GM23248 (cell line): ENCODE measurements around the gene ARHGEF4. TPM values are rescaled to one million over a fixed set of nuclear protein-coding genes. Genes with fewer than 3 reads are reported as not detected.

Experiments
- DNase-seq: peaks from one replicate; pipeline ENCODE4 v3.0.0-alpha.2; 2015
- H2AFZ ChIP-seq: fragments of 200-600 bp; sonication (generic); 2 replicates; pipeline ENCODE4 v1.6.1; 2016; ENCODE audit warnings: antibody characterized with exemption
- H3F3A ChIP-seq: fragments of 200-600 bp; sonication (generic); 2 replicates; pipeline ENCODE4 v1.6.1; 2016; ENCODE audit warnings: mild to moderate bottlenecking, antibody characterized with exemption, mixed run types; ENCODE audit not compliant: insufficient read depth
- H3K27ac ChIP-seq: fragments of 200-600 bp; sonication (generic); 2 replicates; pipeline ENCODE4 v1.5.1; 2016; ENCODE audit warnings: mild to moderate bottlenecking
- H3K27me3 ChIP-seq: fragments of 200-600 bp; sonication (generic); replicated peaks from 2 replicates; pipeline ENCODE4 v1.6.1; 2016; ENCODE audit warnings: mild to moderate bottlenecking; ENCODE audit not compliant: insufficient read depth
- H3K36me3 ChIP-seq: fragments of 200-600 bp; sonication (generic); 2 replicates; pipeline ENCODE4 v1.6.1; 2016; ENCODE audit warnings: low read depth, mild to moderate bottlenecking
- H3K4me1 ChIP-seq: fragments of 200-600 bp; sonication (generic); 2 replicates; pipeline ENCODE4 v1.6.1; 2016; ENCODE audit warnings: mild to moderate bottlenecking; ENCODE audit not compliant: insufficient read depth
- H3K4me2 ChIP-seq: fragments of 200-600 bp; sonication (generic); one replicate; pipeline ENCODE4 v1.6.1; 2016; ENCODE audit warnings: mild to moderate bottlenecking; ENCODE audit not compliant: unreplicated experiment
- H3K4me3 ChIP-seq: fragments of 200-600 bp; sonication (generic); 2 replicates; pipeline ENCODE4 v1.5.1; 2016; ENCODE audit warnings: mild to moderate bottlenecking
- H3K79me2 ChIP-seq: fragments of 200-600 bp; sonication (generic); 2 replicates; pipeline ENCODE4 v1.6.1; 2016; ENCODE audit warnings: mild to moderate bottlenecking; ENCODE audit not compliant: insufficient read depth
- H3K9ac ChIP-seq: fragments of 200-600 bp; sonication (generic); 2 replicates; pipeline ENCODE4 v1.6.1; 2016; ENCODE audit warnings: mild to moderate bottlenecking
- H3K9me2 ChIP-seq: fragments of 200-600 bp; sonication (generic); 2 replicates; pipeline ENCODE4 v1.6.1; 2016; ENCODE audit warnings: mixed run types, mild to moderate bottlenecking, moderate library complexity; ENCODE audit not compliant: insufficient read depth
- H3K9me3 ChIP-seq: fragments of 200-600 bp; sonication (generic); one replicate; pipeline ENCODE4 v1.6.1; 2017; ENCODE audit warnings: low read depth
- H4K20me1 ChIP-seq: fragments of 200-600 bp; sonication (generic); 2 replicates; pipeline ENCODE4 v1.6.0; 2016; ENCODE audit not compliant: insufficient read depth
- EZH2 ChIP-seq: fragments of 200-600 bp; sonication (generic); IDR thresholded peaks from 2 replicates; pipeline ENCODE4 v1.6.1; 2018; ENCODE audit warnings: antibody characterized with exemption, mild to moderate bottlenecking; ENCODE audit not compliant: insufficient read depth, poor library complexity, severe bottlenecking
- EZH2phosphoT487 ChIP-seq: fragments of 200-600 bp; sonication (generic); IDR thresholded peaks from 2 replicates; pipeline ENCODE4 v1.6.1; 2018; ENCODE audit warnings: antibody characterized with exemption, moderate library complexity, mild to moderate bottlenecking, low read depth; ENCODE audit not compliant: insufficient read depth
- WGBS, 2 experiments: methylation state at CpG; one replicate each; pipeline ENCODE4 v1.1.6; 2015 to 2017; ENCODE audit warnings: low lambda C conversion rate in 2 of 2, low coverage in 1 of 2; ENCODE audit errors: missing lambda C conversion rate in 2 of 2; 5-methylcytosine and 5-hydroxymethylcytosine counted together
- in situ Hi-C: fragments of 300-500 bp; cut with MboI; formaldehyde crosslinking; loops from 2 replicates; pipeline ENCODE4 v1.15.0; 2020
- polyA plus RNA-seq: library from polyadenylated mRNA; unstranded; fragments of >200 nt; fragmentation: Nextera tagmentation; extraction: Ambion mirVana; gene quantifications from 2 replicates; pipeline ENCODE4 v1.2.1, GENCODE V29; 2016
- total RNA-seq: library from RNA; depleted of rRNA; stranded (reverse); fragments of >200 nt; shearing (Covaris generic); gene quantifications from 2 replicates; pipeline ENCODE4 v1.2.3, GENCODE V29; 2014

ARHGEF4 gene
- total and polyA plus RNA-seq, 2 experiments from 2014 or later, result 7.4 to 26.0 TPM

DNA sequence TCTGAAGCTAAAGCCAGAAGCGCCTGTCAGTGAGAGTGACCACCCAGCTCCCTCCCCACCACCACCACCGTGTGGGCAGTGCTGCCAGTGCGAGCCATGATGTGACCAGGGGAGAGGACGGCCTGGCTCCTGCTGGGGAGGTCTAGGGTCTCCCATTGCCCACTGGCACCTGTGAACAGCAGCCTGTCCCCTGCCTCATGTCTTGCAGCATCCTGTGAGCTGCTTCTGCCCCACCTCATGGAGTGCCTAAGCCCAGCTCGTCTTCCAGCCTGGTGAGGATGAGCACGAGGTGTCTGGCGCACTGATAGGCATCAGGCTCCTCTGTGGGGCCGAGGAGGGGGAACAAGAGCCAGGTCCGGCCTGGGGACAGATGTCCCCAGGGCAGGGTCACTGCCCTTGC is 195.2 kb downstream of the ARHGEF4 start:
- H3F3A ChIP-seq, result no peaks in the 10 kb centered on the region
- H3K79me2 ChIP-seq, result no peaks in the 10 kb centered on the region
- peaks cover 4% of the 10 kb centered on the region; the same call in 1 of the 2 replicates for H3K4me1 ChIP-seq
- H4K20me1 ChIP-seq, result no peaks in the 10 kb centered on the region
- WGBS, 2 experiments, result 53 to 67% methylated on average over 9 of the region's 9 CpGs
- no peaks in the 10 kb centered on the region for H3K9me2 ChIP-seq
- H3K27me3 ChIP-seq, result no peaks in the 10 kb centered on the region
- no peaks in the 10 kb centered on the region for H3K36me3 ChIP-seq
- in situ Hi-C loops, result no loop called here
- TF ChIP-seq EZH2, result no peak
- no peak for TF ChIP-seq EZH2phosphoT487
- H3K4me3 ChIP-seq, result no peak overlapping the region
- no peak overlapping the region for H2AFZ ChIP-seq
- DNase-seq, result no peak
- H3K9me3 ChIP-seq, result no peaks in the 10 kb centered on the region
- no peak overlapping the region for H3K4me2 ChIP-seq
- no peak overlapping the region for H3K27ac ChIP-seq
- no peak overlapping the region for H3K9ac ChIP-seq

DNA sequence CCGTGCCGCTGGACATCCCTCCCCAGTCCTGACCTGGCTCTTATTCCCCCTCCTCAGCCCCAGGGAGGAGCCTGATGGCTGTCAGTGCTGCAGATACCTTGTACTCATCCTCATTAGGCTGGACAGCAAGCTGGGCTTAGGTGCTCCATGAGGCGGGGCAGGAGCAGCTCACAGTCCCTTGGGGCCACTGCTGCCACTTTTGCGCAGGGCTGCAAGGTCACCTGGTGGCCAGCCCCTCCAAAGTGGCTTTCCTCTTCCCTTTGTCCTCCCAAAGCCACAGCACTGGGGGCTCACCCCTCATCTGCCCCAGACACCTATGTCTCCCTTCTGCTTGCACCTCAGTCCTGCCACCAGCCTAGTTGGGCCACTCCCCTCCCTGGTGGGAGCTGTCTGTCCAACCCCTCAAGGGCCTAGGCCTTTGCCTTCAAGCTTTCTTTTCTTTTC is 195.7 kb downstream of the ARHGEF4 start:
- H3K9ac ChIP-seq, result no peak overlapping the region
- WGBS, 2 experiments, result 71 to 80% methylated on average over 4 of the region's 4 CpGs
- no peaks in the 10 kb centered on the region for H3K9me2 ChIP-seq
- H3K36me3 ChIP-seq, result no peaks in the 10 kb centered on the region
- no peaks in the 10 kb centered on the region for H3F3A ChIP-seq
- H3K27ac ChIP-seq, result no peak overlapping the region
- H2AFZ ChIP-seq, result no peak overlapping the region
- no peak overlapping the region for H3K4me2 ChIP-seq
- H3K27me3 ChIP-seq, result no peaks in the 10 kb centered on the region
- no peaks in the 10 kb centered on the region for H3K79me2 ChIP-seq
- H4K20me1 ChIP-seq, result no peaks in the 10 kb centered on the region
- H3K4me1 ChIP-seq, result peaks cover 4% of the 10 kb centered on the region; the same call in 1 of the 2 replicates
- TF ChIP-seq EZH2, result no peak
- TF ChIP-seq EZH2phosphoT487, result no peak
- H3K4me3 ChIP-seq, result no peak overlapping the region
- in situ Hi-C loops, result no loop called here
- no peaks in the 10 kb centered on the region for H3K9me3 ChIP-seq
- DNase-seq, result no peak

DNA sequence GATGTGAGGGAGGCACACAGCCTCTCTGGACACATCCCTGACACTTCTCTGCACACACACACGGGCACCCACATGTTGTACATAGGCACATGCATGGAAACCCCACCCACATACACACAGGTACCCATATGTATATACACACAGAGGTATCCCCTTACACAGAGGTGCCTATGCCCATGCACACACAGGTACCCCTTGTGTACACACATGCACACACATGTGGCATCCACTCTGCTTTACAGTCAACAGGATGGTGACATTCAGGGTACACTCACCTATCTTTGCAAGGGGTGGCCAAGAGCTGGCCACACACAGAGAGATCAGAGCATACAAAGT is 197.0 kb downstream of the ARHGEF4 start:
- WGBS, 2 experiments, result 25 to 29% methylated on average over 1 of the region's 1 CpG
- no peak overlapping the region; the same call in 1 of the 2 replicates for H3K4me3 ChIP-seq
- H3K79me2 ChIP-seq, result no peaks in the 10 kb centered on the region
- H3K9me3 ChIP-seq, result no peaks in the 10 kb centered on the region
- no peaks in the 10 kb centered on the region for H4K20me1 ChIP-seq
- TF ChIP-seq EZH2phosphoT487 (no peak), EZH2 (no peak)
- H3K27me3 ChIP-seq, result no peaks in the 10 kb centered on the region
- in situ Hi-C loops, result no loop called here
- H2AFZ ChIP-seq, result no peak overlapping the region
- peak overlapping the region; percentile 77; the same call in 1 of the 2 replicates for H3K9ac ChIP-seq
- H3F3A ChIP-seq, result no peaks in the 10 kb centered on the region
- H3K36me3 ChIP-seq, result no peaks in the 10 kb centered on the region
- H3K4me2 ChIP-seq, result peak overlapping the region; percentile 82
- peaks cover 4% of the 10 kb centered on the region; the same call in 1 of the 2 replicates for H3K4me1 ChIP-seq
- no peak overlapping the region for H3K27ac ChIP-seq
- H3K9me2 ChIP-seq, result no peaks in the 10 kb centered on the region
- DNase-seq, result no peak

GRCh38 chr2:131034122-131035051 is 197.7 kb downstream of the ARHGEF4 start:
- H3K27ac ChIP-seq, result no peak overlapping the region
- no peaks in the 10 kb centered on the region for H3K9me2 ChIP-seq
- 2 to 3% methylated on average over 32 to 42 of the region's 61 CpGs for WGBS, 2 experiments
- TF ChIP-seq EZH2, result no peak
- no peak for TF ChIP-seq EZH2phosphoT487
- peak overlapping the region; percentile 73 for H3K4me3 ChIP-seq
- peak overlapping the region; percentile 85 for H2AFZ ChIP-seq
- peak overlapping the region; percentile 77 for H3K9ac ChIP-seq
- no peaks in the 10 kb centered on the region for H3K79me2 ChIP-seq
- peak overlapping the region; percentile 82 for H3K4me2 ChIP-seq
- no peaks in the 10 kb centered on the region for H3K36me3 ChIP-seq
- H4K20me1 ChIP-seq, result no peaks in the 10 kb centered on the region
- in situ Hi-C loops, result no loop called here
- H3F3A ChIP-seq, result no peaks in the 10 kb centered on the region
- H3K4me1 ChIP-seq, result peaks cover 4% of the 10 kb centered on the region; the same call in 1 of the 2 replicates
- no peaks in the 10 kb centered on the region for H3K9me3 ChIP-seq
- DNase-seq, result peak; percentile 74
- H3K27me3 ChIP-seq, result no peaks in the 10 kb centered on the region
